ENCODE data around the gene TMEM178A. TPM values are rescaled to one million over a fixed set of nuclear protein-coding genes. Genes with fewer than 3 reads are reported as not detected.

The TMEM178A gene
- total RNA-seq, 3 donors from 2014 or later, result not detected

DNA sequence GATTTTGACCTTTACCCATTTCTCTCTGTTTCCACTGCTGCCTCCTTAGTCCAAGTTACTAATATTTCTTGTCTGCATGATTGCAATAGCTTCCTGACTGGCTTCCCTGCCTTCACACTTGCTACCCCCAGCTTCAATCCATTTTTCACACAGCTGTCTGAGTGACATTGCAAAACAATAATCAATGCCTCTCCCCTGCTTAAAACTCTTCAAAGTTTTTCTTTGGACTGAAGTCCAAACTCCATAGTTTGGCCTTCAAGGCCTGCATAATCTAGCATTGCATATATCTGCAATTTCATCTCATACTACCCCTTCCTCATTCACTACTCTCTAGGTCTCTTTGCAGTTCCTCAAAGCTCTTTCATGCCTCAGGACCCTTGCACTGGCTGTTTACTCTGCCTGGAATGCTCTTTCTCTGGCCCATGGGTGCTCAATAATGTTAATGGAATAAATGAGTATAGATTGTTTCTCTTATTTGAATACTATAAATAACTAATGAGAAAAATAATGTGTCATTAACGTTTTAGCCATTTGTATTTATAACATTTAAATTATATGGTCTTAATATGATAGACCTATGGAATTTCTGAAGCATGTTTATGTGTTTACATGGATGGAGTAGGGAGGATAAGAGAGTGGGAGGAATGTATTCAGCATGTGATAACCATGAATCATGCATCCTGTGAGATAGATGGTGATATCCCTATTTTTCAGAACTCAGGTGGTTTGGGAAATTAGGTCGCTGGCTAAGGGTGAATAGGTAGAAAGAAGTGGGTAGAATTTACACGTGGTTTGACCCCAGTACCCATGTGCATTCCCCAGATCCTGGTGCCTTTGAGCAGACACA is 5.7 kb upstream of the TMEM178A start:
- Mint-ChIP-seq H3K27me3 (ENCODE audit: low read depth) (peaks cover 24% of the 10 kb centered on the region), H3K36me3 (ENCODE audit: insufficient read depth) (no peaks in the 10 kb centered on the region), H3K4me3 (no peak overlapping the region), H3K4me1 (ENCODE audit: low read depth) (peaks cover 3% of the 10 kb centered on the region), H3K9me3 (no peaks in the 10 kb centered on the region)
- DNase-seq (no peak), ATAC-seq (no peak)

DNA sequence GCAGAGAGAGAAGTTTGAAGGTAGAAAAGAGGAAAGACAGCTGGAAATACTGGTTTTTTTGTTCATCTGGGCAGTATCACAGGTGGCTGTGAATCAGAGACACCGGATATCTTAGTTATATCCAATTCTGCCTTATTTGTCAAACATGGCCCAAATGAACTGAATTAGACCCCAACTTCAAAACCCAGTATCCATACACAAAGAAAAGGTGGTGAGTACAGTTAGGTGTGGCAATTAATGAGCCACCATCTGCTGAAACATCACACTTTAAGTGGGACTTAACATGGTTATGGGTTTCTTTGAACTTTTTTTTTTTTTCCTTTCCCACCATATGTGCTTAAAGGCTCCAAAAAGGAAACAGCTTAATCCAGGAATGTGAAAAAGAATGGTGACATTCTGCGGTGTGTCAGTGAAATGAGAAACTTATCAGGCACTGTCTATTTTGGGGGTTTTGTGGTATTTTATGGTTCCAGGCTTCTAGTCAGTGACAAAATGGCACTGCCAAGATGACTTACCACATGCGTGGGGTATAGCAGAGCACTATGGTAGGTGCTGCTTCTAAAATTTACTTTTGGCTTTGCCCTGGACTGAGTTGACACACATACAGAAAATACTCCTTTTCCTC is 5.0 kb upstream of the TMEM178A start:
- Mint-ChIP-seq H3K27me3 (ENCODE audit: low read depth) (peaks cover 26% of the 10 kb centered on the region), H3K4me1 (ENCODE audit: low read depth) (peaks cover 6% of the 10 kb centered on the region), H3K4me3 (no peak overlapping the region), H3K36me3 (ENCODE audit: insufficient read depth) (no peaks in the 10 kb centered on the region), H3K9me3 (no peaks in the 10 kb centered on the region)
- DNase-seq, result no peak
- ATAC-seq, result no peak

DNA sequence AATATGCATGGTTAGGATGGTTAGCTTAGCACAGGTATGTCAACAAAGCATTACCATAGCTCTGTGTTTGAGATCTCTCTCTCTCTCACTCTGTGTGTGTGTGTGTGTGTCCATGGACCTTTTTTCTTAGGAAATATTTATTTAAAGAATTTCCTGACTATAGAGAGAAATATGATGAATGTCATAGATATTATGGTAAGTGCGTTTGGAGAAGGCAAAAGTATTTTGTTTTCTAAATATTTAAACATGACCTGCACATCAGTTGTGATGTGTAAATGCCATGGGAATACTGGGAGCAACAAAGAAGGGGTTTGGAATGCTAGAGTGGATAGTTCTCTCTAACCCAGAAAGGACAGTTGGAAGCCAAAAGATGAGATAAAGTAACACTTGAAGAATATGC is 3.9 kb upstream of the TMEM178A start:
- ATAC-seq, result no peak
- Mint-ChIP-seq H3K9me3 (no peaks in the 10 kb centered on the region), H3K27me3 (ENCODE audit: low read depth) (peaks cover 31% of the 10 kb centered on the region)

DNA sequence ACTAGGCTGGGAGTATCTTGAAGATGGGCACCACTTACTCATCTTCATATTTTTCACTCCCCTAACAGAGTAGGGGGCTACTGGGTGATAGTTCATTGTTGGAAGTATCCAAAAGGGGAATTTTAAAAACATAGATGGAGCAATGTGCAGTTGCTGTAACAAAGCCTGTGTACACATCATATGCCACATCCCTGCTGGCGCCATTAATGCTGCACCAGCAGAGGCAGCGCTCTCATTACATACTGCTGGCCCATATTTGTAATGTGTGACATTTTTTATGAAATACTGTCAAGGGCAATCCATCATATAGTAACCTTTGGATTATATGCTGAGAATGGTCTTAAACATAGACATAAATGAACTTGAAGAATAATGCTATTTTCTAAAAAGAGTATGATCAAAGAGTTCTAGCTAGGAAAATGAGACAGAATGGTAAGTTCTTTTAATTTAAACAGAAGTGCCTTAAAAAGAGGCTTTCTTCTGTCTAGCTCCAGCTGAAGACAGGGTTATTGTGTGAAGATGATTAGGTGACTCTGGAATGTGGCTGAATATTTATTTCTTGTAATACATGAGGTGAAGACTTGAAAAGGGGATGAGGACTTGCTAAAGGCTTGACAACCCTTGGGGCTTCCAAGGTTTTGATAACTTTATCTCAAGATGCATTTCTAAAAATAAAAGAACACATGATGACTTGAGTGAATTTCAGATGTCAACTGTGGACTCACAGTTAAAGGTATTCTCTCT is 2.4 kb upstream of the TMEM178A start:
- Mint-ChIP-seq H3K9me3 (no peaks in the 10 kb centered on the region), H3K36me3 (ENCODE audit: insufficient read depth) (no peaks in the 10 kb centered on the region), H3K4me3 (no peak overlapping the region), H3K27me3 (ENCODE audit: low read depth) (peaks cover 46% of the 10 kb centered on the region), H3K4me1 (ENCODE audit: low read depth) (peaks cover 13% of the 10 kb centered on the region)
- no peak for ATAC-seq
- no peak for DNase-seq

More for the DNA sequence above, 3.9 kb upstream of the TMEM178A start:
- H3K4me1 Mint-ChIP-seq (ENCODE audit: low read depth), result peaks cover 10% of the 10 kb centered on the region
- H3K4me3 Mint-ChIP-seq, result no peak overlapping the region
- no peak for DNase-seq
- H3K36me3 Mint-ChIP-seq (ENCODE audit: insufficient read depth), result no peaks in the 10 kb centered on the region

DNA sequence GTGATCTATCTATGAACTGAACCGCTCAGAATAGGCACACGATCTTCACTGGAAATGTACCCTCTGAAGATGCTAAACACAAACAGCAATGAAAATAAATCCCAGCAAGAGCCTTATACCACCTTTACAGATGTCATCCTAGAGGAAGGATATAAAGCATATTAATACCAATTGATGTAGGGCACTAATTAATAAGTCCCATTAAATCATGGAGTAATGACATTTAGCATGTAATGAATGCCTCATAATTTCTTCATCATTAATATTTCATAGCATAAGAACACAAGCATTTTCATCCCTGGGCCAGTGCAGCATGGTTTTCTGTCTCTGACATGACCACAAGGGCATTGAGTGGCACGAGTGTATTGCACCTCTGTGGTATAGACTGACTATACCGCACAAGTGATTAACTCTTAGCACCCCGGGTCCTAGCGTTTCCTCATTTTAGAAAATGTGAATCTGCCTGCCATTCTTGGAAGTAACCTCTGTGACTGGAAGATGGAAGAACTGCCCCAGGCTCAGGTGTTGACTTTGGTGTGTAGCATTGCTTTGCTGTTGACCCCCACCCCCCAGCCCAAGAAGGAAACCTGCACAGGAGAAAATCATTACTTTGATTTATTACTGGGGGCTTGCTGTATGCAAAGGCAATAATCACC is 1.4 kb upstream of the TMEM178A start:
- ATAC-seq, result no peak

DNA sequence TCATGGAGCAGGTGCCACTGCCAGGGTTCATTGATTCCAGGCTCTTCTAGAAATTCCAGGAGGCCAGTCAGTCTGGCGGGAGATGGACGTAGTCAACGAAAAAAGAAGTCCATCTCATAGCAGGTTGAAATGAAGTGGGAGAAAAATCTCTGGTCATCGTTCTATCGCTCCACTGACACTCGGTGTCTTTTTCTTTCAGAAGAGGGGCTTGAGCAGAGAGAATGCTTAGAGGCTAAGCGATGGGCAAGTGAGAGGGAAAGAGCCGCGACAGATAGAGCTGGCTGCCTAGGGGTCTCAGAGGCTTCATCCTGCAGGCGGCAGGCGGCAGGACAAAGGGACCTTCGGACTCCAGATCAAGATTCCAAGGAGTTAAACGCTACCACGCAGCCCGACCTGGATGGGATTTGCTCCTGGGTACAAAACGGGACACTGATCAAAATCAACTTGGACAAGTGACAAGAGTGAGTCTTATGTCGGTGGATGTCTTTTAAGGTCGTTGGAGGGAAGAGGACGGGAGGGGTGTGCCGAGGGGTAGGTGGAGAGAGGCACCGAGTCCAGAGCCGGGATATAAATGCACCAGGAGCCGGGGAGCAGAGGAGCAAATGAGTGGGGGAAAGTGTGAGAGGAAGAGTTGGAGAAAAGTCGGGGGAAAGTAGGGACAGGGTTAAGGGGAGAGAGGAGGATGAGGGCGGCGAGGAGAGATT is 677 bp upstream of the TMEM178A start:
- H3K4me1 Mint-ChIP-seq (ENCODE audit: low read depth), result peaks cover 13% of the 10 kb centered on the region
- H3K4me3 Mint-ChIP-seq, result no peak overlapping the region
- no peak for ATAC-seq
- H3K36me3 Mint-ChIP-seq (ENCODE audit: insufficient read depth), result no peaks in the 10 kb centered on the region
- no peaks in the 10 kb centered on the region for H3K9me3 Mint-ChIP-seq
- DNase-seq, result no peak
- peaks cover 54% of the 10 kb centered on the region for H3K27me3 Mint-ChIP-seq (ENCODE audit: low read depth)

More for the DNA sequence above, 1.4 kb upstream of the TMEM178A start:
- DNase-seq, result no peak
- Mint-ChIP-seq H3K27me3 (ENCODE audit: low read depth) (peaks cover 53% of the 10 kb centered on the region), H3K4me1 (ENCODE audit: low read depth) (peaks cover 13% of the 10 kb centered on the region), H3K36me3 (ENCODE audit: insufficient read depth) (no peaks in the 10 kb centered on the region), H3K4me3 (no peak overlapping the region), H3K9me3 (no peaks in the 10 kb centered on the region)

DNA sequence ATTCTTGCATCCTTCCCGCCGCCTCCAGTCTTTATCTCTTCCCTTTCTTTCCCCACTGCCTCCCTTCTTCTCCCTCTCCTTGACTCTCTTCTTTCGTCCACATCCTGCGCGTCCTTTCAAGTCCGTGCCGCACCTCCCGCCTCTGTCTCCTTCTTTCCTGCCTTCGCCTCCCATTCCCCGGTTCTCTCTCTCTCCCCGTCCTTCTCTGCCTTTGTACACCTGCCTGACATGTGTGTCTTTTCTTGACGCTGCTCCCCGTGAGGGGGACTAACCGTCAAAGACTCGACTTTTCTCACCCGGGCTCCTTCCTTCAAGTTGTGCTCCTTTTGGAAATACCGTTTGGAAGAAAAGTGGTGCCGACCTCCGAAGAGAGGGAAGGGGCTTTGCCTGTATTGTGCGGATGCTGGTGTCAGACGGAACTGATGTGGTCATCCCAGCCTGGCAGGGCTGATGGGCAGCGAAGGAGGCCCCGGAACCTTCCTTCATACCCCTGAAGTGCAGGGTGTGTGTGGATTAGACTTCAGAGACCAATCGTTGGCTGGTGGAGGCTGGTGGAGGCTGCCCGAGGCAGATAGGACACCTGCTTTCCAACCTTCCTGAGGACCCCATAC is 879 bp downstream of the TMEM178A start:
- DNase-seq, result no peak
- peak overlapping the region; percentile 22 for H3K4me3 Mint-ChIP-seq
- no peaks in the 10 kb centered on the region for H3K36me3 Mint-ChIP-seq (ENCODE audit: insufficient read depth)
- H3K27me3 Mint-ChIP-seq (ENCODE audit: low read depth), result peaks cover 55% of the 10 kb centered on the region
- peaks cover 13% of the 10 kb centered on the region for H3K4me1 Mint-ChIP-seq (ENCODE audit: low read depth)
- ATAC-seq, result peak; percentile 20
- H3K9me3 Mint-ChIP-seq, result no peaks in the 10 kb centered on the region

DNA sequence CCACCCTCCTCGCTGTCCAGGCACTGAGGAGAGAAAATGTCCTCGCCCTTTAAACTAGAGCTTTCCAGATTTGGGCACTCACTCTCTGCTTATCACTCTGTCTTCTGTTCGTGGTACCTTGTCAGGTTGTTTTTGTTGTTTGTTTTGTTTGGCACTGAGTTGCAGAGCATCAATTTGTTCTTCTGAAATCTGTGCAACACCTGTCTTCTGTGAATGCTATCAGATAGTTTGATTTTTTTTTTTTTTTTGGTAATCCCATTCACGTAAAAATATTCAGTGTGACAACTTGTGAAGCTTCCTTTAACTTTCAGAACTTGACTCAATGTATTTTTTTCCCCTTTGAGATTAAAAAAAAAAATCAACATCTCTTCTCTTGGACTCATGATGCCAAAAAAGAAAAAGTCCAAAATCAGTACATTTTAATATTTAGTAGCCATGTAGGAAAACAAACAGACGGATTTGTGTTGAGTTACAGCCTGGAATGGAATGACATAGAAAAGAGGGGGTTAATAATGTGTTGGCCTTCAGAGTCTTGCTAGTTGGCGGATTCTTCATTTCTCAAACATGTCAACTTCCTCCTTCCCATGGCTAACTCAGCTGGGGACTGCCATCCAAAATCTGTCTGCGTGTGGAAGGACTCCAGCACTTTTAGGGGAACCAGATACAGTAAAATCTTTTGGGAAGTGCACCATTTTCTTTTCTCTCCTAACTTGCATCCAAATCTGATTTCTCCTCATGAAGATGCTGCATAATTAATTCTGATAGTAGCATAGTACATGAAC is 1.6 kb downstream of the TMEM178A start:
- ATAC-seq (no peak), DNase-seq (no peak)
- H3K9me3 Mint-ChIP-seq, result no peaks in the 10 kb centered on the region
- H3K4me1 Mint-ChIP-seq (ENCODE audit: low read depth), result peaks cover 13% of the 10 kb centered on the region
- H3K27me3 Mint-ChIP-seq (ENCODE audit: low read depth), result peaks cover 55% of the 10 kb centered on the region
- no peaks in the 10 kb centered on the region for H3K36me3 Mint-ChIP-seq (ENCODE audit: insufficient read depth)
- H3K4me3 Mint-ChIP-seq, result no peak overlapping the region

DNA sequence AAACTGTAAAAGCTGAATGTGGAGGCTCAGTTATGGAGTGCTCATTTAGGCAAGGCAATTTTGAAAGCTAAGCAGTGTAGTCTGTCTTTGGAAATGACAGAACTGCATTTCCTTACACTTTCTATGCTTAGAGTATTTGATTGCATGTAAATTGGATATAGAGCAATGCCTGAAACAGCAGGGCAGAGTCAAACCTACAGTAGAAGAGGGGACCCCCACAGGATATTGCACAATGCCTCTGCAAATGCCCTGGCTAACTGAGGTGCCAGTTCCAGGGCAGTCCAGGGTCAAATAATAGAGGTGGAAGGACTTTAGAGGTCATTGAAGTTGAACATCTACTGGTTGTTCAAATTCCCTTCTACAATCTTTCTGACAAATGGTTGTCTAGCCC is 2.2 kb downstream of the TMEM178A start:
- Mint-ChIP-seq H3K27me3 (ENCODE audit: low read depth) (peaks cover 55% of the 10 kb centered on the region), H3K4me3 (no peak overlapping the region), H3K9me3 (no peaks in the 10 kb centered on the region), H3K36me3 (ENCODE audit: insufficient read depth) (no peaks in the 10 kb centered on the region), H3K4me1 (ENCODE audit: low read depth) (peaks cover 13% of the 10 kb centered on the region)
- DNase-seq, result no peak
- no peak for ATAC-seq

DNA sequence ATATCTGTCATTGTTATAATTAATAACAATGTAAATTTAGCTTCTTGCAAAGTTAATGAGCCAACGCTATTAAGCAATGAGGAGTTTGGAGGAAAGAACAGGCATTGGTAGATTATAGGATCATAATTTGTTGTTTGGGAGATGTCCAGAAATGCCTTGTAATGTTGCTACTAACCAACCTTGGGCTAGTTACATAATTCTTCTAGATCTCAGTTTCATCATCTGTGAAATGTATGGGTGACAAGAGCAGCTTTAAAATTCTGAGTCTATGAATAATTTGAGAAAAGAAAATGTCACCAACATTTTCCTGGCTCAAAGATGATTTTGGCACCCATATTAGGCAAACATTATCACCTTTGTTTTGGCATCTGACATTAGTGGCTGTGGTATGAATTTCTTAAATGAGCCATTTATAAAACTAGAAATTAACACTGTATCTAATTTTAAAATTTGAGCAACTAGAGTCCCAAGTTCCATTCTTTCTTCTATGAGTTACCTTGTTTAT is 2.9 kb downstream of the TMEM178A start:
- ATAC-seq (no peak), DNase-seq (no peak)
- no peaks in the 10 kb centered on the region for H3K36me3 Mint-ChIP-seq (ENCODE audit: insufficient read depth)
- H3K4me3 Mint-ChIP-seq, result no peak overlapping the region
- H3K27me3 Mint-ChIP-seq (ENCODE audit: low read depth), result peaks cover 56% of the 10 kb centered on the region
- H3K4me1 Mint-ChIP-seq (ENCODE audit: low read depth), result peaks cover 13% of the 10 kb centered on the region
- no peaks in the 10 kb centered on the region for H3K9me3 Mint-ChIP-seq

DNA sequence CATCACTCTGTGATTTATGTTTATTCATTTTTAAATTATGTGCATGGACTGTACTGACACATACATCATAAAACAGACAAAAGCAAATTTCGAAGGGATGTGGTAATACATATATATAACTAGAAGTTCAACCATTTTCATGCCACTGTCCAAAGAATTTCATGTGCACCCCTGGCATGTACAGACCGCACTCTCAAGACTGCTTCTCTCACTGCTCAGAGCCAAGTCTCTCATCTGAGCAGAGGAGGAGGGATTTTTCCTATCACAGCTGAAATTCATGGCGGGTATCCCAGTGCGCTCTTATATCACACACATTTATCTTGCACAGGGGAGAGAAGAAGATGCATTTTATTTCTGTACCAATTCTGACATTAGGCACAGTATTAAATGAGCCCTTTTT is 5.9 kb downstream of the TMEM178A start:
- ATAC-seq, result no peak
- H3K36me3 Mint-ChIP-seq (ENCODE audit: insufficient read depth), result no peaks in the 10 kb centered on the region
- no peak overlapping the region for H3K4me3 Mint-ChIP-seq
- peaks cover 49% of the 10 kb centered on the region for H3K27me3 Mint-ChIP-seq (ENCODE audit: low read depth)
- H3K9me3 Mint-ChIP-seq, result no peaks in the 10 kb centered on the region
- peaks cover 5% of the 10 kb centered on the region for H3K4me1 Mint-ChIP-seq (ENCODE audit: low read depth)
- no peak for DNase-seq

DNA sequence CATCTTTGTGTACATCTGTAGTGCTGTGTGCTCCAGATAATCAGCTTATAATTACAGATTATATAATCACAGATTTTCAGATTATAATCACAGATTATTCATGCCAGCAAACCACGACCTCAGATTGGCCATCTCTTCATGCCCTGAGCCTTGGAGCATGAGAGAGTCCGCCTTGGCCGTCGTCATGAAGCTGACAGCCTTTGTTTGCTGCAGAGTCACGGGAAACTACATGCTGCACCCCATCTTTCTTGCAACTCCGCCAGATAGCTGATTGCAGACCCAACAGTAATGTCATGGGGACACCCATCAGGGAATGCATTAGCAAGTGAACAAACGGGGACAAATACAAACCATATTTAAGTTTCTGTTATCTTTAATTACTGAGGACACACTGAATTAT is 7.3 kb downstream of the TMEM178A start:
- DNase-seq (no peak), ATAC-seq (no peak)
- Mint-ChIP-seq H3K9me3 (peaks cover 3% of the 10 kb centered on the region), H3K36me3 (ENCODE audit: insufficient read depth) (no peaks in the 10 kb centered on the region), H3K4me3 (no peak overlapping the region), H3K27me3 (ENCODE audit: low read depth) (peaks cover 40% of the 10 kb centered on the region), H3K4me1 (ENCODE audit: low read depth) (no peaks in the 10 kb centered on the region)

DNA sequence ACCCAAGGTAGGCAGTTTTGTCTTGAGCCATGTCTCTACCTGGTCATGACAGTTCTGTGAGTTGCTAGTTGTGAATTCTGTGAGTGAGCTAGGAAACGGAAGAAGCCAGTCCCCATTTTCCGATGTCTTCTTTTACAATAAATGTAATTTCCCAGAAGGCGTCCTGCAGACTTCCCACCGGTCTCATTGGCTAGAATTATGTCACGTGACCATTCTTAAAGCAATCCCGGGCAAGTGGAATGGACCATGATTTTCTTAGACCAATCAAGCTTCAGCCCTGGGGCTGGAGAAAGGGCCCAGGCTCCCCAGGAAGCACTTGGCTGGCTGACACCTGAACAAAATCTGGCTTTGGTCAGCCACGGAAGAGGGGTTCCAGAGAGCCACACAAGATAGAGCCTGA is 10.6 kb downstream of the TMEM178A start:
- Mint-ChIP-seq H3K9me3 (peaks cover 6% of the 10 kb centered on the region), H3K4me3 (no peak overlapping the region), H3K4me1 (ENCODE audit: low read depth) (no peaks in the 10 kb centered on the region), H3K27me3 (ENCODE audit: low read depth) (peaks cover 25% of the 10 kb centered on the region), H3K36me3 (ENCODE audit: insufficient read depth) (no peaks in the 10 kb centered on the region)
- DNase-seq, result no peak
- ATAC-seq, result no peak
